HG02943 (cell line): Measurements from ENCODE around the gene SSR2.
"Not testable (repeated sequence)": the region's sequence is repeated elsewhere in the genome, so short reads cannot be mapped to it uniquely, and the experiment has no call there.

ENCODE experiments used
- ATAC-seq: cut with Tn5 transposase; IDR thresholded peaks from one replicate; pipeline ENCODE4 v1.9.1; 2021; ENCODE audit warnings: mild to moderate bottlenecking, low read depth, moderate library complexity; ENCODE audit not compliant: unreplicated experiment

The SSR2 gene

GRCh38 chr1:156001021-156001661, 19.6 kb downstream of the SSR2 start:
- no peak for ATAC-seq

GRCh38 chr1:155999964-156000363, 20.8 kb downstream of the SSR2 start:
- no peak for ATAC-seq

- no peak for ATAC-seq
These were observed 24.6 kb downstream of the SSR2 start for GRCh38 chr1:155996166-155996565.

GRCh38 chr1:155993595-155993994, 27.2 kb downstream of the SSR2 start:
- no peak for ATAC-seq

GRCh38 chr1:155990005-155990739, 30.6 kb downstream of the SSR2 start:
- no peak for ATAC-seq

GRCh38 chr1:155989242-155990004, 31.3 kb downstream of the SSR2 start:
- ATAC-seq: no peak

- not testable (repeated sequence) for ATAC-seq
These were observed 35.7 kb downstream of the SSR2 start for GRCh38 chr1:155984903-155985645.

GRCh38 chr1:155984341-155984740, 36.4 kb downstream of the SSR2 start:
- no peak for ATAC-seq

- ATAC-seq: no peak
These were observed 37.3 kb downstream of the SSR2 start for GRCh38 chr1:155983191-155984024.

- ATAC-seq: no peak
These were observed 38.6 kb downstream of the SSR2 start for GRCh38 chr1:155982106-155982505.

GRCh38 chr1:155981266-155982088, 39.3 kb downstream of the SSR2 start:
- ATAC-seq: no peak

- ATAC-seq: no peak
These were observed 41.0 kb downstream of the SSR2 start for GRCh38 chr1:155979597-155980343.

- ATAC-seq: no peak
These were observed 41.8 kb downstream of the SSR2 start for GRCh38 chr1:155978973-155979429.

GRCh38 chr1:155978325-155978972, 42.3 kb downstream of the SSR2 start, which contains the start of gene ARHGEF2:
Gene ARHGEF2 (minus strand): TSS chr1:155978547. CDS start chr1:155978427, 120 bp downstream.
- ATAC-seq: no peak

- ATAC-seq: no peak
These were observed 42.9 kb downstream of the SSR2 start for GRCh38 chr1:155977690-155978324.

GRCh38 chr1:155976913-155977689, 43.6 kb downstream of the SSR2 start:
- ATAC-seq: no peak
